Naive thymus-derived CD4-positive, alpha-beta T cell (primary cell): ENCODE data around the gene FLNB. TPM values are rescaled to one million over a fixed set of nuclear protein-coding genes. Genes with fewer than 3 reads are reported as not detected.

Source experiments
- ATAC-seq: fragments of 150-1000 bp; cut with Tn5 transposase; 2 replicates; pipeline ENCODE4 v1.10.0; 2021; ENCODE audit warnings: mild to moderate bottlenecking, moderate library complexity
- CTCF ChIA-PET: fragments of 350-600 bp; sonication (Branson Sonifier 250); formaldehyde crosslinking; loops from one replicate; lab custom pipeline; 2021; ENCODE audit warnings: antibody characterized with exemption; lab: Charles Lee
- POLR2A ChIA-PET: fragments of 350-600 bp; sonication (Branson Sonifier 250); formaldehyde crosslinking; loops from one replicate; lab custom pipeline; 2021; ENCODE audit warnings: antibody characterized with exemption, inconsistent platforms; lab: Charles Lee
- DNase-seq, 9 donors: peaks; one replicate each; pipeline versions ENCODE4 v3.0.0 to v3.0.0-alpha.2; 2020 to 2022; ENCODE audit warnings: mixed read lengths in 1 of 9
- H3K27ac ChIP-seq: one replicate; pipeline ENCODE4 v1.7.0; 2013; ENCODE audit warnings: mild to moderate bottlenecking, low read depth, low read length, moderate library complexity
- H3K27me3 ChIP-seq, 2 donors: one replicate each; pipeline ENCODE4 v1.7.0; 2013; ENCODE audit warnings: low read length in 2 of 2, mild to moderate bottlenecking in 2 of 2, moderate library complexity in 2 of 2; ENCODE audit not compliant: control insufficient read depth in 2 of 2, insufficient read depth in 2 of 2
- H3K36me3 ChIP-seq, 3 experiments: 1 replicate in 2 of 3; 2 replicates in 1 of 3; pipeline ENCODE4 v1.7.0; 2013; ENCODE audit warnings: low read length in 3 of 3, mild to moderate bottlenecking in 3 of 3, moderate library complexity in 1 of 3; ENCODE audit not compliant: insufficient read depth in 3 of 3, control insufficient read depth in 2 of 3
- H3K4me1 ChIP-seq, 2 donors: one replicate each; pipeline ENCODE4 v1.7.0; 2013; ENCODE audit warnings: low read length in 2 of 2, mild to moderate bottlenecking in 2 of 2, moderate library complexity in 1 of 2; ENCODE audit not compliant: control insufficient read depth in 2 of 2, insufficient read depth in 2 of 2
- H3K4me3 ChIP-seq: 2 replicates; pipeline ENCODE4 v1.7.0; 2013; ENCODE audit warnings: mild to moderate bottlenecking, low read length
- H3K9me3 ChIP-seq, 3 experiments: 1 replicate in 2 of 3; 2 replicates in 1 of 3; pipeline ENCODE4 v1.7.0; 2013; ENCODE audit warnings: low read length in 3 of 3; ENCODE audit not compliant: control insufficient read depth in 2 of 3
- H3K27ac Mint-ChIP-seq, 9 donors: one replicate each; pipeline ENCODE4 v1.8.0; 2020 to 2022; ENCODE audit warnings: mixed read lengths in 9 of 9, mild to moderate bottlenecking in 8 of 9, moderate library complexity in 5 of 9, inconsistent platforms in 2 of 9
- H3K27me3 Mint-ChIP-seq, 5 donors: one replicate each; pipeline ENCODE4 v1.8.0; 2021 to 2022; ENCODE audit warnings: mixed read lengths in 5 of 5, mild to moderate bottlenecking in 1 of 5
- H3K36me3 Mint-ChIP-seq, 5 donors: one replicate each; pipeline ENCODE4 v1.8.0; 2020 to 2022; ENCODE audit warnings: mixed read lengths in 5 of 5, mild to moderate bottlenecking in 3 of 5, inconsistent platforms in 1 of 5
- H3K4me1 Mint-ChIP-seq, 7 donors: one replicate each; pipeline ENCODE4 v1.8.0; 2020 to 2022; ENCODE audit warnings: mixed read lengths in 7 of 7, mild to moderate bottlenecking in 3 of 7, inconsistent platforms in 1 of 7
- H3K4me3 Mint-ChIP-seq, 10 donors: one replicate each; pipeline ENCODE4 v1.8.0; 2020 to 2022; ENCODE audit warnings: mild to moderate bottlenecking in 10 of 10, mixed read lengths in 10 of 10, moderate library complexity in 6 of 10, inconsistent platforms in 2 of 10
- H3K9me3 Mint-ChIP-seq, 11 donors: one replicate each; pipeline ENCODE4 v1.8.0; 2020 to 2022; ENCODE audit warnings: mixed read lengths in 11 of 11, mild to moderate bottlenecking in 4 of 11, inconsistent platforms in 1 of 11, moderate library complexity in 1 of 11
- intact Hi-C, 2 donors: fragments of 100-400 bp; cut with micrococcal nuclease; formaldehyde crosslinking; loops; one replicate each; pipeline ENCODE4 v1.15.1; 2023
- polyA plus RNA-seq, 2 donors: library from polyadenylated mRNA; unstranded; fragments of 300-500 nt; fragmentation: Illumina TruSeq; gene quantifications; one replicate each; pipeline ENCODE4 v1.2.3, GENCODE V29; 2021
- total RNA-seq, 6 experiments: library from RNA in 5 of 6; stranded (reverse) in 5 of 6; gene quantifications; 1 replicate in 5 of 6; 2 replicates in 1 of 6; pipeline ENCODE4 v1.2.3 and lab custom pipeline; 2021 to 2026

Gene FLNB
- total and polyA plus RNA-seq, 7 experiments from 2014 or later, result 15.7 to 66.7 (median 47.6) TPM

GRCh38 chr3:58204720-58205119 lies 196.5 kb downstream of the FLNB start:
- H3K27ac ChIP-seq, result no peak overlapping the region
- peaks cover 0 to 4% (median 0%) of the 10 kb centered on the region in 3 experiments for H3K9me3 ChIP-seq
- CTCF ChIA-PET, result no interaction called here
- POLR2A ChIA-PET, result no interaction called here
- H3K27me3 Mint-ChIP-seq, result peaks cover 6 to 22% (median 14%) of the 10 kb centered on the region in 5 donors
- H3K9me3 Mint-ChIP-seq, result peaks cover 0 to 22% (median 7%) of the 10 kb centered on the region in 11 donors
- H3K36me3 Mint-ChIP-seq, result peaks cover 0 to 5% (median 4%) of the 10 kb centered on the region in 5 donors
- ATAC-seq (no peak), DNase-seq (no peak)
- H3K27me3 ChIP-seq, result no peaks in the 10 kb centered on the region
- peaks cover 0 to 14% (median 5%) of the 10 kb centered on the region in 7 donors for H3K4me1 Mint-ChIP-seq
- H3K4me1 ChIP-seq, result no peaks in the 10 kb centered on the region
- intact Hi-C loops, result no loop called here
- H3K4me3 Mint-ChIP-seq, result no peak overlapping the region
- no peaks in the 10 kb centered on the region for H3K36me3 ChIP-seq
- no peak overlapping the region for H3K4me3 ChIP-seq
- no peak overlapping the region for H3K27ac Mint-ChIP-seq

GRCh38 chr3:58205981-58206380 lies 197.8 kb downstream of the FLNB start:
- peaks cover 6 to 22% (median 18%) of the 10 kb centered on the region in 5 donors for H3K27me3 Mint-ChIP-seq
- peaks cover 0 to 5% (median 4%) of the 10 kb centered on the region in 5 donors for H3K36me3 Mint-ChIP-seq
- intact Hi-C loops, result no loop called here
- POLR2A ChIA-PET, result no interaction called here
- H3K4me1 ChIP-seq, result no peaks in the 10 kb centered on the region
- H3K4me3 Mint-ChIP-seq, result no peak overlapping the region
- H3K27me3 ChIP-seq, result no peaks in the 10 kb centered on the region
- no peak overlapping the region for H3K27ac Mint-ChIP-seq
- CTCF ChIA-PET, result interaction anchor here (1.0 kb wide), 1 partner anchor 11 kb away, joined by 3 read pairs; no protein-coding TSS in a partner anchor
- no peaks in the 10 kb centered on the region for H3K36me3 ChIP-seq
- peaks cover 0 to 18% (median 7%) of the 10 kb centered on the region in 11 donors for H3K9me3 Mint-ChIP-seq
- no peak for ATAC-seq
- no peak overlapping the region for H3K4me3 ChIP-seq
- H3K4me1 Mint-ChIP-seq, result peaks cover 0 to 11% (median 1%) of the 10 kb centered on the region in 7 donors
- peaks cover 0 to 4% (median 0%) of the 10 kb centered on the region in 3 experiments for H3K9me3 ChIP-seq
- no peak for DNase-seq
- no peak overlapping the region for H3K27ac ChIP-seq

- H3K4me1 Mint-ChIP-seq, result peaks cover 0 to 8% (median 0%) of the 10 kb centered on the region in 7 donors
- H3K36me3 ChIP-seq, result no peaks in the 10 kb centered on the region
- H3K27ac ChIP-seq, result no peak overlapping the region
- peaks cover 6 to 21% (median 18%) of the 10 kb centered on the region in 5 donors for H3K27me3 Mint-ChIP-seq
- DNase-seq, result peak in 1 of 9 donors; percentile 32
- H3K4me1 ChIP-seq, result no peaks in the 10 kb centered on the region
- peaks cover 0 to 5% (median 2%) of the 10 kb centered on the region in 5 donors for H3K36me3 Mint-ChIP-seq
- intact Hi-C loops, result loop anchor here in 1 of 2 donors (1.0 kb wide), 1 partner anchor 207 kb away; no protein-coding TSS in a partner anchor
- H3K27ac Mint-ChIP-seq, result no peak overlapping the region
- H3K27me3 ChIP-seq, result no peaks in the 10 kb centered on the region
- ChIA-PET POLR2A (no interaction called here), CTCF (no interaction called here)
- peaks cover 0 to 13% (median 6%) of the 10 kb centered on the region in 11 donors for H3K9me3 Mint-ChIP-seq
- peaks cover 0 to 2% (median 0%) of the 10 kb centered on the region in 3 experiments for H3K9me3 ChIP-seq
- H3K4me3 ChIP-seq, result no peak overlapping the region
- peak; percentile 20 for ATAC-seq
- no peak overlapping the region for H3K4me3 Mint-ChIP-seq
Observed at GRCh38 chr3:58206406-58207011, 198.3 kb downstream of the FLNB start.

- Mint-ChIP-seq H3K36me3 (peaks cover 0 to 4% (median 2%) of the 10 kb centered on the region in 5 donors), H3K4me3 (no peak overlapping the region), H3K4me1 (peaks cover 0 to 8% (median 0%) of the 10 kb centered on the region in 7 donors), H3K27me3 (peaks cover 4 to 22% (median 17%) of the 10 kb centered on the region in 5 donors), H3K27ac (no peak overlapping the region), H3K9me3 (peaks cover 0 to 6% (median 3%) of the 10 kb centered on the region in 11 donors)
- intact Hi-C loops, result loop anchor here in 1 of 2 donors (1.0 kb wide), 1 partner anchor 209 kb away; no protein-coding TSS in a partner anchor
- no peaks in the 10 kb centered on the region for H3K4me1 ChIP-seq
- DNase-seq, result no peak
- no peak overlapping the region for H3K27ac ChIP-seq
- no peak overlapping the region for H3K4me3 ChIP-seq
- CTCF ChIA-PET, result interaction anchor here (1.3 kb wide), 1 partner anchor 9 kb away, joined by 7 read pairs; no protein-coding TSS in a partner anchor
- no peaks in the 10 kb centered on the region for H3K27me3 ChIP-seq
- H3K9me3 ChIP-seq, result no peaks in the 10 kb centered on the region
- POLR2A ChIA-PET, result no interaction called here
- H3K36me3 ChIP-seq, result no peaks in the 10 kb centered on the region
- no peak for ATAC-seq
Observed at GRCh38 chr3:58207954-58208353, 199.7 kb downstream of the FLNB start.

- no peak overlapping the region for H3K27ac Mint-ChIP-seq
Observed at GRCh38 chr3:58209933-58210332, 201.7 kb downstream of the FLNB start.

GRCh38 chr3:58210761-58211460 lies 202.7 kb downstream of the FLNB start, which contains the start of gene DNASE1L3:
Gene DNASE1L3, minus strand, starts transcription at chr3:58210972. Its CDS starts 66 bp downstream, at chr3:58210906.
- ATAC-seq (no peak), DNase-seq (no peak)
- POLR2A ChIA-PET, result no interaction called here
- no peak within 1 kb of the TSS for H3K27ac Mint-ChIP-seq
- no peaks in the 10 kb centered on the region for H3K9me3 ChIP-seq
- H3K27me3 Mint-ChIP-seq, result peaks cover 0 to 21% (median 12%) of the 10 kb centered on the region in 5 donors
- no peak within 1 kb of the TSS for H3K4me3 Mint-ChIP-seq
- no peaks in the 10 kb centered on the region for H3K27me3 ChIP-seq
- CTCF ChIA-PET, result no interaction called here
- no peaks in the 10 kb centered on the region for H3K9me3 Mint-ChIP-seq
- no peak within 1 kb of the TSS for H3K27ac ChIP-seq
- no peaks in the 10 kb centered on the region for H3K36me3 Mint-ChIP-seq
- no peaks in the 10 kb centered on the region for H3K4me1 ChIP-seq
- no peaks in the 10 kb centered on the region for H3K36me3 ChIP-seq
- intact Hi-C loops, result no loop called here
- H3K4me3 ChIP-seq, result no peak within 1 kb of the TSS
- H3K4me1 Mint-ChIP-seq, result peaks cover 0 to 19% (median 0%) of the 10 kb centered on the region in 7 donors

More at GRCh38 chr3:58209933-58210332, 201.7 kb downstream of the FLNB start:
- H3K4me1 Mint-ChIP-seq, result peaks cover 0 to 14% (median 0%) of the 10 kb centered on the region in 7 donors
- H3K9me3 ChIP-seq, result no peaks in the 10 kb centered on the region
- intact Hi-C loops, result no loop called here
- H3K36me3 ChIP-seq, result no peaks in the 10 kb centered on the region
- ChIA-PET CTCF (no interaction called here), POLR2A (no interaction called here)
- H3K27me3 ChIP-seq, result no peaks in the 10 kb centered on the region
- no peaks in the 10 kb centered on the region for H3K9me3 Mint-ChIP-seq
- H3K4me3 Mint-ChIP-seq, result no peak overlapping the region
- no peak overlapping the region for H3K27ac ChIP-seq
- H3K4me1 ChIP-seq, result no peaks in the 10 kb centered on the region
- no peak overlapping the region for H3K4me3 ChIP-seq
- ATAC-seq (no peak), DNase-seq (no peak)
- peaks cover 0 to 20% (median 12%) of the 10 kb centered on the region in 5 donors for H3K27me3 Mint-ChIP-seq
- H3K36me3 Mint-ChIP-seq, result no peaks in the 10 kb centered on the region
